HG03103 (cell line): Measurements from ENCODE around the gene LMAN2L.
"Not testable (repeated sequence)": the region's sequence is repeated elsewhere in the genome, so short reads cannot be mapped to it uniquely, and the experiment has no call there.

Experiments used
- ATAC-seq: cut with Tn5 transposase; IDR thresholded peaks from one replicate; pipeline ENCODE4 v1.9.1; 2021; ENCODE audit warnings: low read depth; ENCODE audit not compliant: unreplicated experiment

LMAN2L gene

GRCh38 chr2:96689431-96689991 lies 50.4 kb downstream of the LMAN2L start:
- no peak for ATAC-seq

- ATAC-seq = no peak
Measured at GRCh38 chr2:96688649-96689430, 51.0 kb downstream of the LMAN2L start.

GRCh38 chr2:96687711-96688640 lies 51.9 kb downstream of the LMAN2L start:
- ATAC-seq = no peak

GRCh38 chr2:96687266-96687665 lies 52.6 kb downstream of the LMAN2L start:
- no peak for ATAC-seq

- no peak for ATAC-seq
Measured at GRCh38 chr2:96685577-96686459, 54.0 kb downstream of the LMAN2L start.

- ATAC-seq = no peak
Measured at GRCh38 chr2:96684883-96685576, 54.8 kb downstream of the LMAN2L start.

GRCh38 chr2:96683972-96684820 lies 55.7 kb downstream of the LMAN2L start:
- no peak for ATAC-seq

- ATAC-seq = no peak
Measured at GRCh38 chr2:96683307-96683706, 56.6 kb downstream of the LMAN2L start.

GRCh38 chr2:96681540-96681939 lies 58.3 kb downstream of the LMAN2L start:
- no peak for ATAC-seq

GRCh38 chr2:96680561-96681141 lies 59.2 kb downstream of the LMAN2L start:
- no peak for ATAC-seq

- ATAC-seq = no peak
Measured at GRCh38 chr2:96679848-96680247, 60.0 kb downstream of the LMAN2L start.

GRCh38 chr2:96669539-96670215 lies 70.2 kb downstream of the LMAN2L start:
- ATAC-seq = no peak

- ATAC-seq = no peak
Measured at GRCh38 chr2:96668771-96669170, 71.1 kb downstream of the LMAN2L start.

- ATAC-seq = not testable (repeated sequence)
Measured at GRCh38 chr2:96665717-96666116, 74.1 kb downstream of the LMAN2L start.

GRCh38 chr2:96665083-96665569 lies 74.7 kb downstream of the LMAN2L start:
- no peak for ATAC-seq

- no peak for ATAC-seq
Measured at GRCh38 chr2:96664366-96664925, 75.4 kb downstream of the LMAN2L start.

- ATAC-seq = no peak
Measured at GRCh38 chr2:96663829-96664228, 76.0 kb downstream of the LMAN2L start.
